Endothelial cell of umbilical vein (primary cell): ENCODE measurements around the gene DAND5. TPM values are rescaled to one million over a fixed set of nuclear protein-coding genes. Genes with fewer than 3 reads are reported as not detected.
A peak's percentile ranks its signal among the peaks of the same experiment; 100 is the strongest.

Source experiments
- BruUV-seq: library from RNA; stranded (reverse); fragments of 400-500 nt; replicated peaks from 2 replicates; lab custom pipeline; 2021; lab: Mats Ljungman, UMichigan
- CTCF ChIA-PET: fragments of 300-600, 350-600 bp; sonication (Branson Sonifier 250); formaldehyde crosslinking; loops from one replicate; lab custom pipeline; 2021; ENCODE audit warnings: antibody characterized with exemption, inconsistent platforms; lab: Charles Lee
- POLR2A ChIA-PET: fragments of 300-600, 350-600 bp; sonication (Branson Sonifier 250); formaldehyde crosslinking; loops from one replicate; lab custom pipeline; 2021; ENCODE audit warnings: antibody characterized with exemption, inconsistent platforms; lab: Charles Lee
- DNase-seq: peaks from one replicate; pipeline ENCODE4 v3.0.0-alpha.2; 2011; ENCODE audit warnings: low read depth, low spot score
- FAIRE-seq: peaks from 2 replicates; lab custom pipeline; 2011; peaks lifted over from hg19 to GRCh38; lab: Jason Lieb, UNC
- H2AFZ ChIP-seq: 2 replicates; pipeline ENCODE4 v1.6.0; 2012; ENCODE audit warnings: low read depth, low read length, control low read depth, inconsistent platforms
- H3K27ac ChIP-seq: 2 replicates; pipeline ENCODE4 v1.5.1; 2011; ENCODE audit warnings: low read depth, mild to moderate bottlenecking, control low read depth, low read length, moderate library complexity; ENCODE audit not compliant: insufficient read depth
- H3K27me3 ChIP-seq, 2 experiments: 2 replicates each; pipeline versions ENCODE4 v1.6.0 to v1.6.1; 2011; ENCODE audit warnings: low read length in 2 of 2, mixed read lengths in 1 of 2; ENCODE audit not compliant: control insufficient read depth in 2 of 2, insufficient read depth in 2 of 2
- H3K36me3 ChIP-seq, 2 experiments: 2 replicates in 1 of 2; 3 replicates in 1 of 2; pipeline ENCODE4 v1.5.1; 2011; ENCODE audit warnings: low read length in 2 of 2, mild to moderate bottlenecking in 1 of 2, moderate library complexity in 1 of 2; ENCODE audit not compliant: control insufficient read depth in 2 of 2, insufficient read depth in 2 of 2; ENCODE audit errors: extremely low read depth in 1 of 2
- H3K4me1 ChIP-seq: 3 replicates; pipeline ENCODE4 v1.5.1; 2011; ENCODE audit warnings: mild to moderate bottlenecking, low read length; ENCODE audit not compliant: control insufficient read depth, insufficient read depth; ENCODE audit errors: extremely low read depth
- H3K4me2 ChIP-seq: 2 replicates; pipeline ENCODE4 v1.6.1; 2011; ENCODE audit warnings: low read length, control low read depth, mixed read lengths; ENCODE audit not compliant: insufficient read depth
- H3K4me3 ChIP-seq, 3 experiments: fragments of 200-600 bp in 1 of 3; sonication (generic), shearing (Covaris generic) in 1 of 3; replicated peaks in 1 of 3; 2 replicates each; pipeline ENCODE4 v1.5.1; 2011 to 2016; ENCODE audit warnings: control low read depth in 3 of 3, low read length in 3 of 3, mild to moderate bottlenecking in 2 of 3, inconsistent platforms in 1 of 3, low read depth in 1 of 3, moderate library complexity in 1 of 3; ENCODE audit not compliant: insufficient read depth in 1 of 3
- H3K79me2 ChIP-seq: 2 replicates; pipeline ENCODE4 v1.6.0; 2012; ENCODE audit warnings: low read length, inconsistent platforms; ENCODE audit not compliant: control insufficient read depth, insufficient read depth
- H3K9ac ChIP-seq: replicated peaks from 2 replicates; pipeline ENCODE3; 2011; ENCODE audit warnings: low read length, control low read depth; ENCODE audit not compliant: insufficient read depth; ENCODE audit errors: extremely low read depth
- H3K9me1 ChIP-seq: replicated peaks from 3 replicates; pipeline ENCODE4 v1.6.0; 2011; ENCODE audit warnings: mild to moderate bottlenecking, low read length; ENCODE audit not compliant: control insufficient read depth, insufficient read depth; ENCODE audit errors: extremely low read depth
- H3K9me3 ChIP-seq: replicated peaks from 2 replicates; pipeline ENCODE4 v1.5.1; 2012; ENCODE audit warnings: low read length, inconsistent platforms; ENCODE audit not compliant: control insufficient read depth, insufficient read depth
- H4K20me1 ChIP-seq: replicated peaks from 2 replicates; pipeline ENCODE3; 2011; ENCODE audit warnings: mild to moderate bottlenecking, low read length; ENCODE audit not compliant: control insufficient read depth, insufficient read depth; ENCODE audit errors: extremely low read depth
- EZH2 ChIP-seq: IDR thresholded peaks from 2 replicates; pipeline ENCODE4 v1.6.1; 2012; ENCODE audit warnings: borderline replicate concordance, low read depth, mild to moderate bottlenecking, moderate library complexity, low read length, inconsistent platforms; ENCODE audit not compliant: severe bottlenecking
- FOS ChIP-seq: IDR thresholded peaks from 2 replicates; pipeline ENCODE4 v1.6.1; 2011; ENCODE audit warnings: mild to moderate bottlenecking, low read length, moderate library complexity, borderline replicate concordance; ENCODE audit not compliant: insufficient read depth
- GATA2 ChIP-seq: IDR thresholded peaks from 2 replicates; pipeline ENCODE4 v1.7.0; 2011; ENCODE audit warnings: low read depth, mild to moderate bottlenecking, moderate library complexity, mixed read lengths, low read length; ENCODE audit not compliant: insufficient read length, insufficient read depth
- JUN ChIP-seq: IDR thresholded peaks from 2 replicates; pipeline ENCODE4 v1.6.1; 2011; ENCODE audit warnings: borderline replicate concordance, low read depth; ENCODE audit not compliant: insufficient read length, insufficient read depth
- MYC ChIP-seq: IDR thresholded peaks from one replicate; pipeline ENCODE4 v1.6.1; 2011; ENCODE audit warnings: mild to moderate bottlenecking, low read depth, low read length
- POLR2A ChIP-seq: IDR thresholded peaks from 2 replicates; pipeline ENCODE4 v1.6.1; 2012; ENCODE audit warnings: low read depth, mild to moderate bottlenecking, control low read depth, low read length
- POLR2AphosphoS5 ChIP-seq: IDR thresholded peaks from 2 replicates; pipeline ENCODE4 v1.6.1; 2012; ENCODE audit warnings: low read depth, mild to moderate bottlenecking, control low read depth, low read length, moderate library complexity; ENCODE audit not compliant: insufficient read depth
- dilution Hi-C: fragments of 300-500 bp; cut with MboI; formaldehyde crosslinking; loops from one replicate; pipeline ENCODE4 v1.15.0; 2019; ENCODE audit warnings: low sequenced_read_pairs; ENCODE audit not compliant: extremely low pct_ligation_motif_present
- intact Hi-C: fragments of 100-400 bp; cut with micrococcal nuclease; formaldehyde crosslinking; loops from one replicate; pipeline ENCODE4 v1.10.0; 2022
- polyA plus RNA-seq, 4 experiments: library from polyadenylated mRNA; depleted of rRNA in 3 of 4; stranded (reverse) in 3 of 4; unstranded in 1 of 4; fragments of >200 nt; gene quantifications; 2 replicates each; pipeline versions ENCODE4 v1.2.1 to v1.2.3, GENCODE V29; 2011 to 2012; ENCODE audit warnings: missing spikeins in 1 of 4
- total RNA-seq: library from RNA; stranded (reverse); gene quantifications from 2 replicates; pipeline ENCODE4 v1.2.3, GENCODE V29; 2021
- TF ChIP-seq, protein P1 (sequence below), 2 donors: IDR thresholded peaks; 1 replicate in 1 of 2; 2 replicates in 1 of 2; pipeline ENCODE4 v1.5.1; 2011; ENCODE audit warnings: low read length in 2 of 2, mild to moderate bottlenecking in 2 of 2, moderate library complexity in 2 of 2, control low read depth in 1 of 2, inconsistent platforms in 1 of 2, low read depth in 1 of 2; ENCODE audit not compliant: insufficient read depth in 1 of 2; ENCODE audit errors: extremely low read depth in 1 of 2
- TF ChIP-seq, protein P2 (sequence below): IDR thresholded peaks from 2 replicates; pipeline ENCODE4 v1.6.1; 2011; ENCODE audit not compliant: insufficient read depth, insufficient read length

DAND5 gene
- total and polyA plus RNA-seq, 2 donors (not counting 3 experiments of a cell fraction or from before 2014, with no cell fraction given), result 0.06 to 0.20 TPM

DNA sequence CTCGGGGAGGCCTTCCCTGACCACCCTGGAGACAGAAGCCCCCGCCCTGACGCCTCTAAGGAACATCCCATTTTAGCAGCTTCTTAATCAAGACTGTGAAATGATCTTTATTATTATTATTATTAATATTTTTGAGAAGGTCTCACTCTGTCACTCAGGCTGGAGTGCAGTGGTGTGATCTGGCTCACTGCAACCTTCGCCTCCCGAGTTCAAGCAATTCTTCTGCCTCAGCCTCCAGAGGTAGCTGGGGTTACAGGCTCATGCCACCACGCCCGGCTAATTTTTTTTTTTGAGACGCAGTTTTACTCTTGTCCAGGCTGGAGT, 3.6 kb upstream of the DAND5 start:
- Histone ChIP-seq H3K9ac (no peak overlapping the region), H3K9me3 (no peaks in the 10 kb centered on the region), H4K20me1 (no peaks in the 10 kb centered on the region), H3K27ac (peak overlapping the region; percentile 4), H3K36me3 (no peaks in the 10 kb centered on the region), H3K4me2 (peak overlapping the region; percentile 60), H3K4me3 (peak overlapping the region in 1 of 3 experiments; percentile 48), H3K4me1 (peaks cover 2% of the 10 kb centered on the region), H3K79me2 (no peaks in the 10 kb centered on the region), H3K27me3 (no peaks in the 10 kb centered on the region), H2AFZ (peak overlapping the region; percentile 98), H3K9me1 (no peaks in the 10 kb centered on the region)
- ChIA-PET POLR2A (interaction anchor here (0.8 to 1.2 kb wide), 2 partner anchors 28 to 128 kb away, joined by 3 to 4 read pairs; no protein-coding TSS in a partner anchor), CTCF (interaction anchor here (0.6 to 5.2 kb wide), 52 partner anchors 10 to 779 kb away, joined by 3 to 115 read pairs (median 5); partner anchors contain the start of genes CALR, DNASE2, FARSA and GADD45GIP1)
- dilution Hi-C loops (no loop called here), intact Hi-C loops (loop anchor here (1.0 kb wide), 5 partner anchors 8 to 129 kb away; partner anchors contain the start of genes CALR and GADD45GIP1)
- DNase-seq (no peak), FAIRE-seq (no peak)
- TF ChIP-seq POLR2A, result no peak
- TF ChIP-seq GATA2, result no peak
- no peak for TF ChIP-seq MYC
- no peak for TF ChIP-seq JUN
- TF ChIP-seq POLR2AphosphoS5, result no peak
- TF ChIP-seq, protein P1, sequence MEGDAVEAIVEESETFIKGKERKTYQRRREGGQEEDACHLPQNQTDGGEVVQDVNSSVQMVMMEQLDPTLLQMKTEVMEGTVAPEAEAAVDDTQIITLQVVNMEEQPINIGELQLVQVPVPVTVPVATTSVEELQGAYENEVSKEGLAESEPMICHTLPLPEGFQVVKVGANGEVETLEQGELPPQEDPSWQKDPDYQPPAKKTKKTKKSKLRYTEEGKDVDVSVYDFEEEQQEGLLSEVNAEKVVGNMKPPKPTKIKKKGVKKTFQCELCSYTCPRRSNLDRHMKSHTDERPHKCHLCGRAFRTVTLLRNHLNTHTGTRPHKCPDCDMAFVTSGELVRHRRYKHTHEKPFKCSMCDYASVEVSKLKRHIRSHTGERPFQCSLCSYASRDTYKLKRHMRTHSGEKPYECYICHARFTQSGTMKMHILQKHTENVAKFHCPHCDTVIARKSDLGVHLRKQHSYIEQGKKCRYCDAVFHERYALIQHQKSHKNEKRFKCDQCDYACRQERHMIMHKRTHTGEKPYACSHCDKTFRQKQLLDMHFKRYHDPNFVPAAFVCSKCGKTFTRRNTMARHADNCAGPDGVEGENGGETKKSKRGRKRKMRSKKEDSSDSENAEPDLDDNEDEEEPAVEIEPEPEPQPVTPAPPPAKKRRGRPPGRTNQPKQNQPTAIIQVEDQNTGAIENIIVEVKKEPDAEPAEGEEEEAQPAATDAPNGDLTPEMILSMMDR (IDR thresholded peaks at IDR 0.05; ENCODE audit: extremely low read depth in 1 of 2, insufficient read depth in 1 of 2, low read depth in 1 of 2, low read length in 2 of 2), result no peak
- TF ChIP-seq, protein P2, sequence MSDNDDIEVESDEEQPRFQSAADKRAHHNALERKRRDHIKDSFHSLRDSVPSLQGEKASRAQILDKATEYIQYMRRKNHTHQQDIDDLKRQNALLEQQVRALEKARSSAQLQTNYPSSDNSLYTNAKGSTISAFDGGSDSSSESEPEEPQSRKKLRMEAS, result no peak
- TF ChIP-seq FOS, result no peak
- TF ChIP-seq EZH2, result no peak
- no TSS peak for BruUV-seq
